Neuronal stem cell (in vitro differentiated cells): ENCODE measurements around the gene ADK.

ENCODE experiments used
- DNase-seq: peaks from one replicate; pipeline ENCODE4 v3.0.0-alpha.2; 2013; ENCODE audit warnings: low spot score
- H2AFZ ChIP-seq: one replicate; pipeline ENCODE4 v1.6.1; 2013; ENCODE audit warnings: mild to moderate bottlenecking, low read length, inconsistent platforms
- H2AK5ac ChIP-seq: 2 replicates; pipeline ENCODE4 v1.6.1; 2013; ENCODE audit warnings: low read depth, mild to moderate bottlenecking, inconsistent platforms, low read length, moderate library complexity, mixed read lengths
- H2BK120ac ChIP-seq: 2 replicates; pipeline ENCODE4 v1.6.1; 2013; ENCODE audit warnings: low read depth, mild to moderate bottlenecking, inconsistent platforms, low read length, moderate library complexity, mixed read lengths
- H2BK12ac ChIP-seq: one replicate; pipeline ENCODE4 v1.6.1; 2013; ENCODE audit warnings: low read length, inconsistent platforms
- H2BK15ac ChIP-seq: 2 replicates; pipeline ENCODE4 v1.6.1; 2013; ENCODE audit warnings: mild to moderate bottlenecking, low read length, inconsistent platforms, mixed read lengths
- H2BK5ac ChIP-seq: one replicate; pipeline ENCODE4 v1.6.1; 2013; ENCODE audit warnings: inconsistent platforms, mild to moderate bottlenecking, low read length, moderate library complexity
- H3K14ac ChIP-seq: one replicate; pipeline ENCODE4 v1.6.1; 2013; ENCODE audit warnings: low read length, inconsistent platforms
- H3K18ac ChIP-seq: 2 replicates; pipeline ENCODE4 v1.6.1; 2013; ENCODE audit warnings: low read length, inconsistent platforms
- H3K23ac ChIP-seq: 2 replicates; pipeline ENCODE4 v1.6.1; 2013; ENCODE audit warnings: low read depth, mild to moderate bottlenecking, mixed read lengths, low read length, inconsistent platforms; ENCODE audit not compliant: poor library complexity
- H3K27ac ChIP-seq: replicated peaks from 3 replicates; pipeline ENCODE4 v1.5.1; 2013; ENCODE audit warnings: low read length, inconsistent platforms
- H3K27me3 ChIP-seq, 3 experiments: 2 replicates each; pipeline ENCODE4 v1.6.1; 2013; ENCODE audit warnings: low read length in 3 of 3, mild to moderate bottlenecking in 2 of 3, inconsistent platforms in 1 of 3, low read depth in 1 of 3, mixed read lengths in 1 of 3, moderate library complexity in 1 of 3; ENCODE audit not compliant: control insufficient read depth in 3 of 3, insufficient read depth in 3 of 3
- H3K36me3 ChIP-seq, 2 donors: replicated peaks in 1 of 2; 2 replicates each; pipeline ENCODE4 v1.6.1; 2013; ENCODE audit warnings: low read length in 2 of 2; ENCODE audit not compliant: control insufficient read depth in 2 of 2, insufficient read depth in 2 of 2
- H3K4ac ChIP-seq: 2 replicates; pipeline ENCODE4 v1.6.1; 2013; ENCODE audit warnings: inconsistent platforms, mild to moderate bottlenecking, low read length, moderate library complexity
- H3K4me1 ChIP-seq, 2 donors: 1 replicate in 1 of 2; 2 replicates in 1 of 2; pipeline ENCODE4 v1.6.1; 2013; ENCODE audit warnings: low read length in 2 of 2, low read depth in 1 of 2; ENCODE audit not compliant: control insufficient read depth in 2 of 2, insufficient read depth in 1 of 2
- H3K4me2 ChIP-seq: one replicate; pipeline ENCODE4 v1.6.1; 2013; ENCODE audit warnings: mild to moderate bottlenecking, low read length, inconsistent platforms; ENCODE audit not compliant: insufficient read depth, poor library complexity, severe bottlenecking
- H3K4me3 ChIP-seq, 2 donors: 2 replicates each; pipeline ENCODE4 v1.5.1; 2013; ENCODE audit warnings: low read length in 2 of 2, mild to moderate bottlenecking in 2 of 2, inconsistent platforms in 1 of 2, moderate library complexity in 1 of 2
- H3K79me1 ChIP-seq: one replicate; pipeline ENCODE4 v1.6.1; 2013; ENCODE audit warnings: low read depth, mild to moderate bottlenecking, inconsistent platforms, low read length, moderate library complexity
- H3K9ac ChIP-seq: one replicate; pipeline ENCODE4 v1.6.1; 2013; ENCODE audit warnings: mild to moderate bottlenecking, low read depth, low read length, inconsistent platforms; ENCODE audit not compliant: poor library complexity
- H3K9me3 ChIP-seq, 2 donors: replicated peaks in 1 of 2; 2 replicates each; pipeline versions ENCODE3 to v1.6.1; 2013; ENCODE audit warnings: low read length in 2 of 2, mild to moderate bottlenecking in 2 of 2, inconsistent platforms in 1 of 2, low read depth in 1 of 2, mixed read lengths in 1 of 2, moderate library complexity in 1 of 2; ENCODE audit not compliant: control insufficient read depth in 2 of 2, insufficient read depth in 1 of 2
- H4K8ac ChIP-seq: one replicate; pipeline ENCODE4 v1.6.1; 2013; ENCODE audit warnings: low read depth, mild to moderate bottlenecking, inconsistent platforms, low read length, moderate library complexity
- H4K91ac ChIP-seq: one replicate; pipeline ENCODE4 v1.6.1; 2013; ENCODE audit warnings: low read length, low read depth, mild to moderate bottlenecking, inconsistent platforms; ENCODE audit not compliant: poor library complexity
- WGBS, 2 donors: extraction: QIAGEN DNeasy Blood & Tissue Kit; methylation state at CpG; one replicate each; pipeline ENCODE4 v1.1.7; 2013; ENCODE audit warnings: missing lambda C conversion rate in 2 of 2, mixed read lengths in 1 of 2; ENCODE audit not compliant: insufficient read length in 2 of 2, insufficient replicate concordance in 1 of 2; ENCODE audit errors: extremely low coverage in 2 of 2; 5-methylcytosine and 5-hydroxymethylcytosine counted together

Gene ADK

GRCh38 chr10:74733612-74734011 lies 582.6 kb downstream of the ADK start:
- H3K27me3 ChIP-seq: no peaks in the 10 kb centered on the region
- no peaks in the 10 kb centered on the region for H3K36me3 ChIP-seq
- H2BK12ac ChIP-seq: no peak overlapping the region
- no peak overlapping the region for H3K4me2 ChIP-seq
- no peak overlapping the region for H2AFZ ChIP-seq
- no peak overlapping the region for H3K4me3 ChIP-seq
- no peak overlapping the region for H2AK5ac ChIP-seq
- no peaks in the 10 kb centered on the region for H3K4me1 ChIP-seq
- H3K23ac ChIP-seq: no peak overlapping the region
- no peak overlapping the region for H4K8ac ChIP-seq
- peaks cover 0 to 2% of the 10 kb centered on the region in 2 donors for H3K9me3 ChIP-seq
- no peak for DNase-seq
- no peak overlapping the region for H4K91ac ChIP-seq
- H3K79me1 ChIP-seq: no peaks in the 10 kb centered on the region
- no peak overlapping the region for H3K4ac ChIP-seq
- H2BK5ac ChIP-seq: no peak overlapping the region
- no peak overlapping the region for H2BK120ac ChIP-seq
- H3K14ac ChIP-seq: no peak overlapping the region
- no peak overlapping the region for H3K9ac ChIP-seq
- WGBS, 2 donors: no CpG with 5 or more reads among the region's 1 CpG
- no peak overlapping the region for H3K18ac ChIP-seq
- H3K27ac ChIP-seq: no peak overlapping the region
- H2BK15ac ChIP-seq: no peak overlapping the region

- Histone ChIP-seq H3K14ac (no peak overlapping the region), H3K36me3 (no peaks in the 10 kb centered on the region), H3K27me3 (no peaks in the 10 kb centered on the region), H2BK120ac (no peak overlapping the region), H3K4ac (no peak overlapping the region), H4K8ac (no peak overlapping the region), H3K4me3 (no peak overlapping the region), H2BK5ac (no peak overlapping the region), H3K4me2 (no peak overlapping the region), H3K9ac (no peak overlapping the region), H2BK12ac (no peak overlapping the region), H3K27ac (no peak overlapping the region), H3K23ac (no peak overlapping the region), H3K4me1 (no peaks in the 10 kb centered on the region), H2BK15ac (no peak overlapping the region), H3K79me1 (no peaks in the 10 kb centered on the region), H3K9me3 (peaks cover 0 to 2% of the 10 kb centered on the region in 2 donors), H4K91ac (no peak overlapping the region), H2AK5ac (no peak overlapping the region), H2AFZ (no peak overlapping the region), H3K18ac (no peak overlapping the region)
- WGBS, 2 donors: no CpG with 5 or more reads among the region's 2 CpGs
- DNase-seq: no peak
These were observed 585.0 kb downstream of the ADK start for GRCh38 chr10:74736029-74736428.

- no peak overlapping the region for H3K4me3 ChIP-seq
- H4K8ac ChIP-seq: no peak overlapping the region
- H3K23ac ChIP-seq: no peak overlapping the region
- H3K36me3 ChIP-seq: no peaks in the 10 kb centered on the region
- no peak overlapping the region for H3K4ac ChIP-seq
- H3K4me1 ChIP-seq: no peaks in the 10 kb centered on the region
- no peaks in the 10 kb centered on the region for H3K79me1 ChIP-seq
- no peak overlapping the region for H2AK5ac ChIP-seq
- H2BK120ac ChIP-seq: no peak overlapping the region
- no peak overlapping the region for H3K18ac ChIP-seq
- H3K27me3 ChIP-seq: no peaks in the 10 kb centered on the region
- H2BK12ac ChIP-seq: no peak overlapping the region
- no peak overlapping the region for H3K14ac ChIP-seq
- H3K9me3 ChIP-seq: no peaks in the 10 kb centered on the region
- no peak overlapping the region for H2BK5ac ChIP-seq
- H3K9ac ChIP-seq: no peak overlapping the region
- H2BK15ac ChIP-seq: no peak overlapping the region
- H2AFZ ChIP-seq: peak overlapping the region; percentile 22
- no CpG with 5 or more reads among the region's 1 CpG for WGBS, 2 donors
- DNase-seq: no peak
- H4K91ac ChIP-seq: no peak overlapping the region
- no peak overlapping the region for H3K27ac ChIP-seq
- H3K4me2 ChIP-seq: no peak overlapping the region
These were observed 587.0 kb downstream of the ADK start for GRCh38 chr10:74738052-74738451.

- no peak overlapping the region for H2BK5ac ChIP-seq
- no peak overlapping the region for H3K27ac ChIP-seq
- H2AFZ ChIP-seq: peak overlapping the region; percentile 22
- no peak overlapping the region for H4K8ac ChIP-seq
- H3K9ac ChIP-seq: no peak overlapping the region
- no peak overlapping the region for H3K18ac ChIP-seq
- H3K4me1 ChIP-seq: no peaks in the 10 kb centered on the region
- H2BK120ac ChIP-seq: no peak overlapping the region
- WGBS, 2 donors: no CpG with 5 or more reads among the region's 3 CpGs
- H3K23ac ChIP-seq: no peak overlapping the region
- H3K4me2 ChIP-seq: no peak overlapping the region
- no peaks in the 10 kb centered on the region for H3K79me1 ChIP-seq
- H2BK12ac ChIP-seq: no peak overlapping the region
- no peaks in the 10 kb centered on the region for H3K9me3 ChIP-seq
- no peaks in the 10 kb centered on the region for H3K36me3 ChIP-seq
- DNase-seq: no peak
- H3K27me3 ChIP-seq: no peaks in the 10 kb centered on the region
- no peak overlapping the region for H2BK15ac ChIP-seq
- H4K91ac ChIP-seq: no peak overlapping the region
- no peak overlapping the region for H3K4me3 ChIP-seq
- no peak overlapping the region for H3K4ac ChIP-seq
- H2AK5ac ChIP-seq: no peak overlapping the region
- H3K14ac ChIP-seq: no peak overlapping the region
These were observed 587.5 kb downstream of the ADK start for GRCh38 chr10:74738542-74738941.
